Esophagus squamous epithelium (tissue), 4 donors: ENCODE results near the gene LIPC.

Experiments used
- CTCF ChIP-seq, 6 experiments: fragments of 450-650 bp in 4 of 6; fragments of 200-600 bp in 2 of 6; sonication (generic) in 2 of 6; IDR thresholded peaks; one replicate each; pipeline ENCODE4 v1.5.1; 2016 to 2019; ENCODE audit warnings: antibody characterized with exemption in 6 of 6, mild to moderate bottlenecking in 4 of 6, moderate library complexity in 4 of 6
- POLR2A ChIP-seq, 4 donors: fragments of 450-650 bp; IDR thresholded peaks; one replicate each; pipeline ENCODE4 v1.6.1; 2017; ENCODE audit warnings: antibody characterized with exemption in 4 of 4, mild to moderate bottlenecking in 4 of 4, moderate library complexity in 3 of 4

- no peak for TF ChIP-seq CTCF (IDR thresholded peaks at IDR 0.05)
- no peak for TF ChIP-seq POLR2A (IDR thresholded peaks at IDR 0.05)
Measured at GRCh38 chr15:58520936-58521292, 89.1 kb downstream of the LIPC start.
